HepG2 (cell line): ENCODE data around the gene BABAM2. TPM values are rescaled to one million over a fixed set of nuclear protein-coding genes. Genes with fewer than 3 reads are reported as not detected.

ENCODE experiments used
- ATAC-seq: fragments of 200-7000 bp; cut with Tn5 transposase; 3 replicates; pipeline ENCODE4 v1.9.1; 2020; ENCODE audit warnings: mild to moderate bottlenecking, moderate library complexity
- BruUV-seq: library from RNA; stranded (reverse); fragments of 400-500 nt; replicated peaks from 2 replicates; lab custom pipeline; 2021; lab: Mats Ljungman, UMichigan
- CTCF ChIA-PET: fragments of 300-600 bp; formaldehyde crosslinking; extraction: SDS; loops from one replicate; lab custom pipeline; 2021; ENCODE audit warnings: low total read pairs, inconsistent platforms, low intra/inter-chr PET ratio; lab: Yijun Ruan, JAX
- POLR2A ChIA-PET: fragments of 350-600 bp; sonication (Branson Sonifier 250); formaldehyde crosslinking; loops from one replicate; lab custom pipeline; 2020; ENCODE audit warnings: antibody characterized with exemption, inconsistent platforms; lab: Yijun Ruan, JAX
- DNase-seq: peaks from one replicate; pipeline ENCODE4 v3.0.0-alpha.2; 2015; ENCODE audit warnings: low spot score
- FAIRE-seq: peaks from 3 replicates; lab custom pipeline; 2011; peaks lifted over from hg19 to GRCh38; lab: Jason Lieb, UNC
- H2AFZ ChIP-seq: one replicate; pipeline ENCODE4 v1.6.1; 2011; ENCODE audit warnings: low read length, inconsistent platforms
- H3K27ac ChIP-seq: fragments of 300-600 bp; 3 replicates; pipeline ENCODE4 v1.8.0; 2011; ENCODE audit warnings: mixed run types, mild to moderate bottlenecking, mixed read lengths, low read length, inconsistent platforms; ENCODE audit not compliant: insufficient read depth; ENCODE audit errors: extremely low read length
- H3K27me3 ChIP-seq, 2 experiments: fragments of 200-600 bp in 1 of 2; 2 replicates in 1 of 2; 3 replicates in 1 of 2; pipeline versions ENCODE4 v1.6.0 to v1.8.0; 2011; ENCODE audit warnings: low read length in 2 of 2, mild to moderate bottlenecking in 2 of 2, moderate library complexity in 2 of 2, inconsistent platforms in 1 of 2; ENCODE audit not compliant: insufficient read depth in 2 of 2, control insufficient read depth in 1 of 2
- H3K36me3 ChIP-seq, 2 experiments: fragments of 200-600 bp in 1 of 2; replicated peaks in 1 of 2; 2 replicates in 1 of 2; 3 replicates in 1 of 2; pipeline versions ENCODE4 v1.5.1 to v1.8.0; 2011; ENCODE audit warnings: low read length in 2 of 2, inconsistent platforms in 1 of 2; ENCODE audit not compliant: insufficient read depth in 2 of 2, control insufficient read depth in 1 of 2
- H3K4me1 ChIP-seq: 2 replicates; pipeline ENCODE4 v1.5.1; 2012; ENCODE audit warnings: low read length, inconsistent platforms; ENCODE audit not compliant: insufficient read depth
- H3K4me2 ChIP-seq: 2 replicates; pipeline ENCODE4 v1.6.0; 2011; ENCODE audit warnings: low read depth, low read length, inconsistent platforms
- H3K4me3 ChIP-seq, 3 experiments: fragments of 200-600 bp in 1 of 3; sonication (generic), shearing (Covaris generic) in 1 of 3; replicated peaks in 1 of 3; 2 replicates each; pipeline ENCODE4 v1.5.1; 2011 to 2016; ENCODE audit warnings: low read length in 3 of 3, inconsistent platforms in 2 of 3, low read depth in 2 of 3, mild to moderate bottlenecking in 2 of 3, control low read depth in 1 of 3, mixed read lengths in 1 of 3; ENCODE audit not compliant: insufficient read depth in 1 of 3
- H3K79me2 ChIP-seq: one replicate; pipeline ENCODE4 v1.6.1; 2011; ENCODE audit warnings: low read length, inconsistent platforms; ENCODE audit not compliant: insufficient read depth
- H3K9ac ChIP-seq: 2 replicates; pipeline ENCODE4 v1.6.0; 2011; ENCODE audit warnings: mild to moderate bottlenecking, low read depth, low read length, inconsistent platforms; ENCODE audit not compliant: insufficient read depth
- H3K9me3 ChIP-seq: 2 replicates; pipeline ENCODE4 v1.5.1; 2012; ENCODE audit warnings: mild to moderate bottlenecking, low read length
- H4K20me1 ChIP-seq: 2 replicates; pipeline ENCODE4 v1.6.0; 2011; ENCODE audit warnings: inconsistent platforms, mild to moderate bottlenecking, low read length, moderate library complexity; ENCODE audit not compliant: insufficient read depth
- DR1 ChIP-seq: sonication (generic); formaldehyde crosslinking; IDR thresholded peaks from 2 replicates; pipeline ENCODE4 v1.8.0; 2021; ENCODE audit warnings: mild to moderate bottlenecking, missing genetic modification reagents, inconsistent platforms
- FOXJ3 ChIP-seq: sonication (generic); formaldehyde crosslinking; IDR thresholded peaks from 2 replicates; pipeline ENCODE4 v1.4.0; 2020; ENCODE audit warnings: missing genetic modification reagents, mild to moderate bottlenecking, borderline replicate concordance
- ISL2 ChIP-seq: sonication (generic); formaldehyde crosslinking; IDR thresholded peaks from 2 replicates; pipeline ENCODE4 v1.5.0; 2020; ENCODE audit warnings: missing genetic modification reagents
- MAFK ChIP-seq, 2 experiments: IDR thresholded peaks in 1 of 2; conservative IDR thresholded peaks in 1 of 2; 2 replicates each; pipeline ENCODE4 v1.6.1; 2011; ENCODE audit warnings: improper control_type of control experiment in 2 of 2, low read length in 2 of 2
- NFYB ChIP-seq: sonication (generic); formaldehyde crosslinking; IDR thresholded peaks from 2 replicates; pipeline ENCODE4 v1.4.0; 2020; ENCODE audit warnings: missing genetic modification reagents
- RNF2 ChIP-seq: fragments of 450-650 bp; conservative IDR thresholded peaks from 2 replicates; pipeline ENCODE4 v1.6.1; 2016; ENCODE audit warnings: low read depth
- ZFP36L2 ChIP-seq: sonication (generic); formaldehyde crosslinking; IDR thresholded peaks from 2 replicates; pipeline ENCODE4 v1.4.0; 2020; ENCODE audit warnings: missing genetic modification reagents
- ZNF432 ChIP-seq: sonication (generic); formaldehyde crosslinking; IDR thresholded peaks from 2 replicates; pipeline ENCODE4 v1.5.0; 2020; ENCODE audit warnings: missing genetic modification reagents, mild to moderate bottlenecking, borderline replicate concordance
- ZNF724P ChIP-seq: sonication (generic); formaldehyde crosslinking; IDR thresholded peaks from 2 replicates; pipeline ENCODE4 v1.8.0; 2022; ENCODE audit warnings: missing genetic modification reagents, borderline replicate concordance
- ZNF850 ChIP-seq: sonication (generic); formaldehyde crosslinking; conservative IDR thresholded peaks from 2 replicates; pipeline ENCODE4 v1.9.0; 2021; ENCODE audit warnings: mild to moderate bottlenecking, missing genetic modification reagents
- WGBS: methylation state at CpG from one replicate; pipeline ENCODE4 v1.1.6; 2017; ENCODE audit warnings: low lambda C conversion rate; 5-methylcytosine and 5-hydroxymethylcytosine counted together
- in situ Hi-C: cut with HindIII; loops from 2 replicates; pipeline ENCODE4 v1.10.0; 2017; ENCODE audit warnings: low pct_unique_long_range_greater_than_20kb; ENCODE audit not compliant: extremely low pct_ligation_motif_present
- intact Hi-C: fragments of 100-400 bp; cut with micrococcal nuclease; formaldehyde crosslinking; loops from one replicate; pipeline ENCODE4 v1.10.0; 2022; ENCODE audit not compliant: unreplicated experiment
- polyA plus RNA-seq, 8 experiments: library from polyadenylated mRNA; depleted of rRNA in 3 of 8; stranded (reverse) in 7 of 8; unstranded in 1 of 8; fragments of >200 nt; fragmentation: Illumina TruSeq in 4 of 8; extraction: Trizol in 4 of 8; gene quantifications; 2 replicates each; pipeline versions ENCODE4 v1.2.1 to v1.2.3, GENCODE V29; 2011 to 2016; ENCODE audit warnings: low read depth in 4 of 8, missing spikeins in 1 of 8, mixed read lengths in 1 of 8; ENCODE audit not compliant: insufficient read depth in 1 of 8
- total RNA-seq, 5 experiments: library from RNA; depleted of rRNA; stranded (reverse); fragments of >200 nt; fragmentation: Illumina TruSeq; extraction: Trizol; gene quantifications; 2 replicates each; pipeline ENCODE4 v1.2.3, GENCODE V29; 2016; ENCODE audit warnings: low read depth in 1 of 5
- TF ChIP-seq, protein P1 (sequence below): sonication (generic); formaldehyde crosslinking; IDR thresholded peaks from 2 replicates; pipeline ENCODE4 v1.8.0; 2023; ENCODE audit warnings: mild to moderate bottlenecking, missing genetic modification reagents
- TF ChIP-seq, protein P2 (sequence below): sonication (generic); formaldehyde crosslinking; IDR thresholded peaks from 2 replicates; pipeline ENCODE4 v1.4.0; 2020; ENCODE audit warnings: missing genetic modification reagents
- TF ChIP-seq, protein P3 (sequence below), 2 experiments: sonication (generic) in 1 of 2; formaldehyde crosslinking in 1 of 2; IDR thresholded peaks; 2 replicates each; pipeline versions ENCODE4 v1.4.0 to v1.6.1; 2018 to 2020; ENCODE audit warnings: missing genetic modification reagents in 2 of 2, borderline replicate concordance in 1 of 2, low read depth in 1 of 2, mild to moderate bottlenecking in 1 of 2, missing biosample characterization in 1 of 2

BABAM2 gene
- total and polyA plus RNA-seq, 2 of the 13 experiments (the other 11 are each of a cell fraction or from before 2014, with no cell fraction given): 24.9 to 28.0 TPM

DNA sequence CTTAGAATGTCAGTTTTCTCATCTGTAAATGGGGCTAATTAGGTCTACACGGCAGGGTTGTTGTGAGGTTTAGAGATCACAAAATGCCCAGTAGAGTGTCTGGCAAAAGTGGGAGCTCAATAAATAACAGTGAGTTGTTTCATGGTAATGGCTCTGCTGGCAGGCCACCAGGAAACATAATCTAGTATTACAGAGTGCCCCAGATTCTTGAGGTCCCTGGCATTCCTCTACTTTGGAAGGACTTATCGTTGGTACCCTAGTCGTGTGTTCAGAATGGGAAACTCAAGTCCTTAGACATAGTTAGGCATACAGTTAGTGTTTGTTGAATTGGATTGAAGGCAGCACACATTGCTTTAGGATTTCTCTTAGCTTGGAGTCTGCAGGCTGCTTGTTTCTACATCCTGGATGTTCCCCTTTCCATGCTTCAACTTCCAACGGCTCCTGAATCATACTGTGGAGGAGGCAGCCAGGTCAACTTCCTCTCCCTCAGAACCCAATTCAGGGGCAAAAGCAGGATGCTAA, 340.6 kb downstream of the BABAM2 start (continued):
- TF ChIP-seq ZNF724P (CRISPR knock-in tag) (no peak), ZFP36L2 (CRISPR knock-in tag) (no peak), ZNF850 (CRISPR knock-in tag) (no peak)
- TF ChIP-seq, protein P1, sequence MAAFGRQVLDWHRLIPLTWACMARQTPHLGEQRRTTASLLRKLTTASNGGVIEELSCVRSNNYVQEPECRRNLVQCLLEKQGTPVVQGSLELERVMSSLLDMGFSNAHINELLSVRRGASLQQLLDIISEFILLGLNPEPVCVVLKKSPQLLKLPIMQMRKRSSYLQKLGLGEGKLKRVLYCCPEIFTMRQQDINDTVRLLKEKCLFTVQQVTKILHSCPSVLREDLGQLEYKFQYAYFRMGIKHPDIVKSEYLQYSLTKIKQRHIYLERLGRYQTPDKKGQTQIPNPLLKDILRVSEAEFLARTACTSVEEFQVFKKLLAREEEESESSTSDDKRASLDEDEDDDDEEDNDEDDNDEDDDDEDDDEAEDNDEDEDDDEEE (CRISPR knock-in tag): no peak

DNA sequence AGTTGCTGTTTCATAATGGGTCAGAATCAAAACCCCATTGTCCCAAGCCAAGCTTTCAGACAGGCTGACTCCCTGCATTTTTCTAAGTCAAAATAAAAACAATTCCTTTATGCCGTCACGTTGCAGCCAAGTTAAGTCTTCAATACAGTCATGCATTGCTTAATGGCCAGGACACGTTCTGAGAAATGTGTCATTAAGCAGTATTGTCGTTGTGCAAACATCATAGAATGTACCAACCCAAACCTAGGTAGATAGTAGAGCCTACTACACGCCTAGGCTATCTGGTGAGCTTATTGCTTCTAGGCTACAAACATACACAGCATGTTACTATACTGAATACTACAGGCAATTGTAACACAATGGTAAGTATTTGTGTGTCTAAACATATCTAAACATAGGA, 341.8 kb downstream of the BABAM2 start:
- Histone ChIP-seq H3K4me3 (no peak overlapping the region), H3K27ac (no peak overlapping the region), H4K20me1 (no peaks in the 10 kb centered on the region), H3K9me3 (no peaks in the 10 kb centered on the region), H3K79me2 (no peaks in the 10 kb centered on the region), H3K4me2 (no peak overlapping the region), H2AFZ (no peak overlapping the region), H3K4me1 (peaks cover 15% of the 10 kb centered on the region), H3K27me3 (no peaks in the 10 kb centered on the region), H3K9ac (no peak overlapping the region), H3K36me3 (no peaks in the 10 kb centered on the region; a peak in 1 of 5 replicates)
- 94% methylated on average over 5 of the region's 5 CpGs for WGBS
- no peak for FAIRE-seq
- ATAC-seq: no peak
- TF ChIP-seq FOXJ3 (CRISPR knock-in tag) (no peak), RNF2 (no peak), ISL2 (CRISPR knock-in tag) (no peak), NFYB (CRISPR knock-in tag) (no peak), DR1 (CRISPR knock-in tag) (no peak), ZNF432 (CRISPR knock-in tag) (no peak), MAFK (conservative IDR thresholded peaks at IDR 0.05 in 1 of 2, IDR thresholded peaks at IDR 0.05 in 1 of 2; ENCODE audit: low read length in 2 of 2) (no peak)
- TF ChIP-seq, protein P2, sequence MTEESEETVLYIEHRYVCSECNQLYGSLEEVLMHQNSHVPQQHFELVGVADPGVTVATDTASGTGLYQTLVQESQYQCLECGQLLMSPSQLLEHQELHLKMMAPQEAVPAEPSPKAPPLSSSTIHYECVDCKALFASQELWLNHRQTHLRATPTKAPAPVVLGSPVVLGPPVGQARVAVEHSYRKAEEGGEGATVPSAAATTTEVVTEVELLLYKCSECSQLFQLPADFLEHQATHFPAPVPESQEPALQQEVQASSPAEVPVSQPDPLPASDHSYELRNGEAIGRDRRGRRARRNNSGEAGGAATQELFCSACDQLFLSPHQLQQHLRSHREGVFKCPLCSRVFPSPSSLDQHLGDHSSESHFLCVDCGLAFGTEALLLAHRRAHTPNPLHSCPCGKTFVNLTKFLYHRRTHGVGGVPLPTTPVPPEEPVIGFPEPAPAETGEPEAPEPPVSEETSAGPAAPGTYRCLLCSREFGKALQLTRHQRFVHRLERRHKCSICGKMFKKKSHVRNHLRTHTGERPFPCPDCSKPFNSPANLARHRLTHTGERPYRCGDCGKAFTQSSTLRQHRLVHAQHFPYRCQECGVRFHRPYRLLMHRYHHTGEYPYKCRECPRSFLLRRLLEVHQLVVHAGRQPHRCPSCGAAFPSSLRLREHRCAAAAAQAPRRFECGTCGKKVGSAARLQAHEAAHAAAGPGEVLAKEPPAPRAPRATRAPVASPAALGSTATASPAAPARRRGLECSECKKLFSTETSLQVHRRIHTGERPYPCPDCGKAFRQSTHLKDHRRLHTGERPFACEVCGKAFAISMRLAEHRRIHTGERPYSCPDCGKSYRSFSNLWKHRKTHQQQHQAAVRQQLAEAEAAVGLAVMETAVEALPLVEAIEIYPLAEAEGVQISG (CRISPR knock-in tag): no peak
- TF ChIP-seq, protein P3, sequence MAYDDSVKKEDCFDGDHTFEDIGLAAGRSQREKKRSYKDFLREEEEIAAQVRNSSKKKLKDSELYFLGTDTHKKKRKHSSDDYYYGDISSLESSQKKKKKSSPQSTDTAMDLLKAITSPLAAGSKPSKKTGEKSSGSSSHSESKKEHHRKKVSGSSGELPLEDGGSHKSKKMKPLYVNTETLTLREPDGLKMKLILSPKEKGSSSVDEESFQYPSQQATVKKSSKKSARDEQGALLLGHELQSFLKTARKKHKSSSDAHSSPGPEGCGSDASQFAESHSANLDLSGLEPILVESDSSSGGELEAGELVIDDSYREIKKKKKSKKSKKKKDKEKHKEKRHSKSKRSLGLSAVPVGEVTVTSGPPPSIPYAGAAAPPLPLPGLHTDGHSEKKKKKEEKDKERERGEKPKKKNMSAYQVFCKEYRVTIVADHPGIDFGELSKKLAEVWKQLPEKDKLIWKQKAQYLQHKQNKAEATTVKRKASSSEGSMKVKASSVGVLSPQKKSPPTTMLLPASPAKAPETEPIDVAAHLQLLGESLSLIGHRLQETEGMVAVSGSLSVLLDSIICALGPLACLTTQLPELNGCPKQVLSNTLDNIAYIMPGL (CRISPR knock-in tag; IDR thresholded peaks at IDR 0.05; ENCODE audit: borderline replicate concordance in 1 of 2, low read depth in 1 of 2): no peak
- ChIA-PET POLR2A (no interaction called here), CTCF (no interaction called here)
- no peak for DNase-seq
- in situ Hi-C loops (no loop called here), intact Hi-C loops (no loop called here)
- BruUV-seq: no TSS peak
